Measurements from ENCODE around the gene PCDHGA11.
A peak's percentile ranks its signal among the peaks of the same experiment; 100 is the strongest.
"Not testable (repeated sequence)": the region's sequence is repeated elsewhere in the genome, so short reads cannot be mapped to it uniquely, and the experiment has no call there.

The PCDHGA11 gene

GRCh38 chr5:141398608-141399007 is 22.2 kb upstream of the PCDHGA11 start:
- ChIA-PET CTCF (interaction anchor here (0.6 to 4.1 kb wide), 6 partner anchors 8 to 164 kb away, joined by 3 to 20 read pairs (median 10); partner anchors contain the start of genes PCDHGA10, PCDHGA11, PCDHGB3 and PCDHGB6), POLR2A (no interaction called here)
- peaks cover 24 to 70% (median 28%) of the 10 kb centered on the region in 5 experiments for H3K27me3 ChIP-seq (replicated peaks in 2 of 5; ENCODE audit: control insufficient read depth in 4 of 5, insufficient read depth in 5 of 5, low read length in 4 of 5)
- H3K4me1 ChIP-seq (ENCODE audit: control extremely low read depth in 1 of 4, control insufficient read depth in 4 of 4, insufficient read depth in 4 of 4, low read length in 3 of 4) = no peaks in the 10 kb centered on the region
- H3K27ac ChIP-seq (ENCODE audit: insufficient read depth in 1 of 2, low read depth in 1 of 2, low read length in 2 of 2, poor library complexity in 1 of 2, severe bottlenecking in 2 of 2) = no peak overlapping the region
- H3K4me3 ChIP-seq (ENCODE audit: control insufficient read depth in 1 of 7, extremely low read depth in 1 of 7, insufficient read depth in 4 of 7, low read depth in 2 of 7, low read length in 6 of 7) = peak overlapping the region in 1 of 7 experiments; percentile 28
- peaks cover 8 to 69% (median 52%) of the 10 kb centered on the region in 5 experiments for H3K9me3 ChIP-seq (ENCODE audit: control extremely low read depth in 1 of 5, control insufficient read depth in 4 of 5, insufficient read depth in 2 of 5, low read depth in 1 of 5, low read length in 4 of 5)
- WGBS (ENCODE audit: insufficient coverage) = 27% methylated on average over 14 of the region's 15 CpGs
- no peak for DNase-seq
- H3K36me3 ChIP-seq (ENCODE audit: control insufficient read depth in 4 of 4, insufficient read depth in 4 of 4, low read length in 3 of 4) = no peaks in the 10 kb centered on the region

- peaks cover 26 to 70% (median 32%) of the 10 kb centered on the region in 5 experiments for H3K27me3 ChIP-seq (replicated peaks in 2 of 5; ENCODE audit: control insufficient read depth in 4 of 5, insufficient read depth in 5 of 5, low read length in 4 of 5)
- H3K27ac ChIP-seq (ENCODE audit: insufficient read depth in 1 of 2, low read depth in 1 of 2, low read length in 2 of 2, poor library complexity in 1 of 2, severe bottlenecking in 2 of 2) = no peak overlapping the region
- H3K4me1 ChIP-seq (ENCODE audit: control extremely low read depth in 1 of 4, control insufficient read depth in 4 of 4, insufficient read depth in 4 of 4, low read length in 3 of 4) = no peaks in the 10 kb centered on the region
- DNase-seq = no peak
- ChIA-PET POLR2A (no interaction called here), CTCF (interaction anchor here (1.1 to 4.1 kb wide), 6 partner anchors 13 to 165 kb away, joined by 3 to 15 read pairs (median 4); partner anchors contain the start of genes PCDHGA10, PCDHGA11, PCDHGB3 and PCDHGB4)
- H3K4me3 ChIP-seq (ENCODE audit: control insufficient read depth in 1 of 7, extremely low read depth in 1 of 7, insufficient read depth in 4 of 7, low read depth in 2 of 7, low read length in 6 of 7) = no peak overlapping the region
- peaks cover 8 to 68% (median 54%) of the 10 kb centered on the region in 5 experiments for H3K9me3 ChIP-seq (ENCODE audit: control extremely low read depth in 1 of 5, control insufficient read depth in 4 of 5, insufficient read depth in 2 of 5, low read depth in 1 of 5, low read length in 4 of 5)
- no peaks in the 10 kb centered on the region for H3K36me3 ChIP-seq (ENCODE audit: control insufficient read depth in 4 of 4, insufficient read depth in 4 of 4, low read length in 3 of 4)
- WGBS (ENCODE audit: insufficient coverage) = 25% methylated on average over 59 of the region's 61 CpGs
These were observed 21.1 kb upstream of the PCDHGA11 start for GRCh38 chr5:141399555-141400258.

GRCh38 chr5:141402553-141403243 is 18.2 kb upstream of the PCDHGA11 start, which contains the start of gene PCDHGA9:
TSS of gene PCDHGA9 (plus strand) at chr5:141402778. CDS start at chr5:141402953, 175 bp downstream.
- no peak within 1 kb of the TSS for H3K27ac ChIP-seq (ENCODE audit: insufficient read depth in 1 of 2, low read depth in 1 of 2, low read length in 2 of 2, poor library complexity in 1 of 2, severe bottlenecking in 2 of 2)
- 19% methylated on average over 26 of the region's 27 CpGs for WGBS (ENCODE audit: insufficient coverage)
- ChIA-PET CTCF (interaction anchor here (0.7 to 1.2 kb wide), 4 partner anchors 14 to 161 kb away, joined by 3 to 5 read pairs (median 4); partner anchors contain the start of gene PCDHGB7), POLR2A (no interaction called here)
- H3K4me3 ChIP-seq (ENCODE audit: control insufficient read depth in 1 of 7, extremely low read depth in 1 of 7, insufficient read depth in 4 of 7, low read depth in 2 of 7, low read length in 6 of 7) = peak within 1 kb of the TSS in 3 of 7 experiments; percentile 7 to 42 (median 11)
- peaks cover 28 to 83% (median 37%) of the 10 kb centered on the region in 5 experiments for H3K27me3 ChIP-seq (replicated peaks in 2 of 5; ENCODE audit: control insufficient read depth in 4 of 5, insufficient read depth in 5 of 5, low read length in 4 of 5)
- H3K9me3 ChIP-seq (ENCODE audit: control extremely low read depth in 1 of 5, control insufficient read depth in 4 of 5, insufficient read depth in 2 of 5, low read depth in 1 of 5, low read length in 4 of 5) = peaks cover 7 to 68% (median 50%) of the 10 kb centered on the region in 5 experiments
- peak in 2 of 3 donors; percentile 45 to 51 for DNase-seq
- H3K36me3 ChIP-seq (ENCODE audit: control insufficient read depth in 4 of 4, insufficient read depth in 4 of 4, low read length in 3 of 4) = no peaks in the 10 kb centered on the region
- no peaks in the 10 kb centered on the region for H3K4me1 ChIP-seq (ENCODE audit: control extremely low read depth in 1 of 4, control insufficient read depth in 4 of 4, insufficient read depth in 4 of 4, low read length in 3 of 4)

- no peak overlapping the region for H3K4me3 ChIP-seq (ENCODE audit: control insufficient read depth in 1 of 7, extremely low read depth in 1 of 7, insufficient read depth in 4 of 7, low read depth in 2 of 7, low read length in 6 of 7)
- WGBS (ENCODE audit: insufficient coverage) = 21% methylated on average over 21 of the region's 22 CpGs
These were observed 17.5 kb upstream of the PCDHGA11 start for GRCh38 chr5:141403387-141403786.

GRCh38 chr5:141407790-141408505 is 12.9 kb upstream of the PCDHGA11 start, which contains the start of gene PCDHGB6:
TSS of gene PCDHGB6 (plus strand) at chr5:141408021. CDS start at chr5:141408203, 182 bp downstream.
- H3K27ac ChIP-seq (ENCODE audit: insufficient read depth in 1 of 2, low read depth in 1 of 2, low read length in 2 of 2, poor library complexity in 1 of 2, severe bottlenecking in 2 of 2); POLR2A ChIA-PET; H3K36me3 ChIP-seq (ENCODE audit: control insufficient read depth in 4 of 4, insufficient read depth in 4 of 4, low read length in 3 of 4); H3K4me1 ChIP-seq (ENCODE audit: control extremely low read depth in 1 of 4, control insufficient read depth in 4 of 4, insufficient read depth in 4 of 4, low read length in 3 of 4): not testable (repeated sequence)
- peak; percentile 53 to 77 (median 73) for DNase-seq
- 9% methylated on average over 36 of the region's 51 CpGs for WGBS (ENCODE audit: insufficient coverage)
- peak within 1 kb of the TSS in 6 of 7 experiments; percentile 23 to 75 (median 52) for H3K4me3 ChIP-seq (ENCODE audit: control insufficient read depth in 1 of 7, extremely low read depth in 1 of 7, insufficient read depth in 4 of 7, low read depth in 2 of 7, low read length in 6 of 7)
- H3K9me3 ChIP-seq (ENCODE audit: control extremely low read depth in 1 of 5, control insufficient read depth in 4 of 5, insufficient read depth in 2 of 5, low read depth in 1 of 5, low read length in 4 of 5) = peaks cover 7 to 54% (median 47%) of the 10 kb centered on the region in 5 experiments
- CTCF ChIA-PET = interaction anchor here (0.8 to 4.6 kb wide), 14 partner anchors 11 to 186 kb away, joined by 3 to 28 read pairs (median 4); partner anchors contain the start of genes PCDHGA12, PCDHGB3, PCDHGB5 and PCDHGC3
- peaks cover 31 to 89% (median 48%) of the 10 kb centered on the region in 5 experiments for H3K27me3 ChIP-seq (replicated peaks in 2 of 5; ENCODE audit: control insufficient read depth in 4 of 5, insufficient read depth in 5 of 5, low read length in 4 of 5)

More at GRCh38 chr5:141403387-141403786, 17.5 kb upstream of the PCDHGA11 start:
- no peaks in the 10 kb centered on the region for H3K4me1 ChIP-seq (ENCODE audit: control extremely low read depth in 1 of 4, control insufficient read depth in 4 of 4, insufficient read depth in 4 of 4, low read length in 3 of 4)
- H3K9me3 ChIP-seq (ENCODE audit: control extremely low read depth in 1 of 5, control insufficient read depth in 4 of 5, insufficient read depth in 2 of 5, low read depth in 1 of 5, low read length in 4 of 5) = peaks cover 7 to 67% (median 53%) of the 10 kb centered on the region in 5 experiments
- peaks cover 33 to 89% (median 40%) of the 10 kb centered on the region in 5 experiments for H3K27me3 ChIP-seq (replicated peaks in 2 of 5; ENCODE audit: control insufficient read depth in 4 of 5, insufficient read depth in 5 of 5, low read length in 4 of 5)
- CTCF ChIA-PET = interaction anchor here (0.7 to 1.2 kb wide), 4 partner anchors 14 to 161 kb away, joined by 3 to 5 read pairs (median 4); partner anchors contain the start of gene PCDHGB7
- POLR2A ChIA-PET = no interaction called here
- no peak for DNase-seq
- H3K27ac ChIP-seq (ENCODE audit: insufficient read depth in 1 of 2, low read depth in 1 of 2, low read length in 2 of 2, poor library complexity in 1 of 2, severe bottlenecking in 2 of 2) = no peak overlapping the region
- no peaks in the 10 kb centered on the region for H3K36me3 ChIP-seq (ENCODE audit: control insufficient read depth in 4 of 4, insufficient read depth in 4 of 4, low read length in 3 of 4)

GRCh38 chr5:141409598-141410306 is 11.1 kb upstream of the PCDHGA11 start:
- ChIA-PET CTCF (no interaction called here), POLR2A (interaction anchor here (0.6 kb wide), 1 partner anchor 418 kb away, joined by 4 read pairs; no protein-coding TSS in a partner anchor)
- Histone ChIP-seq H3K27ac (ENCODE audit: insufficient read depth in 1 of 2, low read depth in 1 of 2, low read length in 2 of 2, poor library complexity in 1 of 2, severe bottlenecking in 2 of 2) (no peak overlapping the region), H3K27me3 (replicated peaks in 2 of 5; ENCODE audit: control insufficient read depth in 4 of 5, insufficient read depth in 5 of 5, low read length in 4 of 5) (peaks cover 29 to 89% (median 47%) of the 10 kb centered on the region in 5 experiments), H3K4me1 (ENCODE audit: control extremely low read depth in 1 of 4, control insufficient read depth in 4 of 4, insufficient read depth in 4 of 4, low read length in 3 of 4) (peaks cover 0 to 11% (median 8%) of the 10 kb centered on the region in 4 experiments), H3K9me3 (ENCODE audit: control extremely low read depth in 1 of 5, control insufficient read depth in 4 of 5, insufficient read depth in 2 of 5, low read depth in 1 of 5, low read length in 4 of 5) (peaks cover 7 to 46% (median 37%) of the 10 kb centered on the region in 5 experiments), H3K36me3 (ENCODE audit: control insufficient read depth in 4 of 4, insufficient read depth in 4 of 4, low read length in 3 of 4) (peaks cover 0 to 4% (median 0%) of the 10 kb centered on the region in 4 experiments), H3K4me3 (ENCODE audit: control insufficient read depth in 1 of 7, extremely low read depth in 1 of 7, insufficient read depth in 4 of 7, low read depth in 2 of 7, low read length in 6 of 7) (no peak overlapping the region)
- 29% methylated on average over 62 of the region's 64 CpGs for WGBS (ENCODE audit: insufficient coverage)
- peak in 2 of 3 donors; percentile 39 to 47 for DNase-seq
